Measurements from ENCODE around the gene OSBPL9.

DNA sequence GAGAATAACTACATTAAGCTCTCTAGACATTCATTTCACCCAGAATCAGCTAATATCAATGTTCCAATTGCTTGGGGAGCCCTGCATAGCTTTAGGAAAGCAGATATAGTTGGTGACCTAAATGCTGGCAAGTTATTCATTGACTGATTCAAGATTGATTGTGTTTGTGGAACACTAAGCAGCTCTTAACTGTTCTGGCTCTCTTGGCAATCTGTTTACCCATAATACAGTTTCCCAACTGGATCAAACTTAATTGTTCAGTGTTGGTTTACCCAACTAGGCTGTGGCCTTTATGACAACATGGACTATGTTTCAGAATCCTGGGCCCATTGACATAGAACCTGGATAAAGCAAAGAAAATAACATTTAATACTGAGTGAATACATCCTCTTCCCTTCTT, 178.0 kb downstream of the OSBPL9 start:
- TF ChIP-seq, protein P1, sequence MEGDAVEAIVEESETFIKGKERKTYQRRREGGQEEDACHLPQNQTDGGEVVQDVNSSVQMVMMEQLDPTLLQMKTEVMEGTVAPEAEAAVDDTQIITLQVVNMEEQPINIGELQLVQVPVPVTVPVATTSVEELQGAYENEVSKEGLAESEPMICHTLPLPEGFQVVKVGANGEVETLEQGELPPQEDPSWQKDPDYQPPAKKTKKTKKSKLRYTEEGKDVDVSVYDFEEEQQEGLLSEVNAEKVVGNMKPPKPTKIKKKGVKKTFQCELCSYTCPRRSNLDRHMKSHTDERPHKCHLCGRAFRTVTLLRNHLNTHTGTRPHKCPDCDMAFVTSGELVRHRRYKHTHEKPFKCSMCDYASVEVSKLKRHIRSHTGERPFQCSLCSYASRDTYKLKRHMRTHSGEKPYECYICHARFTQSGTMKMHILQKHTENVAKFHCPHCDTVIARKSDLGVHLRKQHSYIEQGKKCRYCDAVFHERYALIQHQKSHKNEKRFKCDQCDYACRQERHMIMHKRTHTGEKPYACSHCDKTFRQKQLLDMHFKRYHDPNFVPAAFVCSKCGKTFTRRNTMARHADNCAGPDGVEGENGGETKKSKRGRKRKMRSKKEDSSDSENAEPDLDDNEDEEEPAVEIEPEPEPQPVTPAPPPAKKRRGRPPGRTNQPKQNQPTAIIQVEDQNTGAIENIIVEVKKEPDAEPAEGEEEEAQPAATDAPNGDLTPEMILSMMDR (IDR thresholded peaks at IDR 0.05) = no peak
- TF ChIP-seq EZH2 (IDR thresholded peaks at IDR 0.05) = no peak
